Spinal cord (tissue), 10 donors: ENCODE data around the gene VWC2. TPM values are rescaled to one million over a fixed set of nuclear protein-coding genes. Genes with fewer than 3 reads are reported as not detected.
A peak's percentile ranks its signal among the peaks of the same experiment; 100 is the strongest.

Source experiments
- DNase-seq, 6 donors: peaks; one replicate each; pipeline versions ENCODE4 v3.0.0 to v3.0.0-alpha.2; 2013 to 2015; ENCODE audit warnings: low spot score in 6 of 6, low read depth in 4 of 6
- H3K27ac ChIP-seq: one replicate; pipeline ENCODE4 v1.5.1; 2013; ENCODE audit warnings: low read depth, low read length, control low read depth
- H3K27me3 ChIP-seq: one replicate; pipeline ENCODE4 v1.6.1; 2013; ENCODE audit warnings: low read length; ENCODE audit not compliant: control insufficient read depth, insufficient read depth
- H3K36me3 ChIP-seq: one replicate; pipeline ENCODE4 v1.6.1; 2013; ENCODE audit warnings: low read length; ENCODE audit not compliant: control insufficient read depth, insufficient read depth
- H3K4me1 ChIP-seq: one replicate; pipeline ENCODE4 v1.6.1; 2013; ENCODE audit warnings: low read length; ENCODE audit not compliant: control insufficient read depth, insufficient read depth
- H3K4me3 ChIP-seq: one replicate; pipeline ENCODE4 v1.5.1; 2013; ENCODE audit warnings: low read depth, low read length, control low read depth
- H3K9me3 ChIP-seq: one replicate; pipeline ENCODE4 v1.6.1; 2013; ENCODE audit warnings: low read length; ENCODE audit not compliant: control insufficient read depth, insufficient read depth
- WGBS: methylation state at CpG from one replicate; pipeline ENCODE4 v1.1.5; 2013; ENCODE audit warnings: missing lambda C conversion rate; ENCODE audit not compliant: insufficient coverage; 5-methylcytosine and 5-hydroxymethylcytosine counted together
- polyA plus RNA-seq, 2 donors: library from polyadenylated mRNA; unstranded; fragments of 120-200 nt; gene quantifications; one replicate each; pipeline ENCODE4 v1.2.1, GENCODE V29; 2013; ENCODE audit not compliant: insufficient read length in 2 of 2
- total RNA-seq, 2 donors: library from RNA; depleted of rRNA in 1 of 2; stranded (reverse); fragments of 120-200 nt in 1 of 2; fragments of >200 nt in 1 of 2; gene quantifications; one replicate each; pipeline versions ENCODE4 v1.2.3 to v1.2.4, GENCODE V29; 2013 to 2014
- donor health status: healthy.

Gene VWC2
- total and polyA plus RNA-seq, 4 donors, result 2.4 to 12.1 (median 7.9) TPM

DNA sequence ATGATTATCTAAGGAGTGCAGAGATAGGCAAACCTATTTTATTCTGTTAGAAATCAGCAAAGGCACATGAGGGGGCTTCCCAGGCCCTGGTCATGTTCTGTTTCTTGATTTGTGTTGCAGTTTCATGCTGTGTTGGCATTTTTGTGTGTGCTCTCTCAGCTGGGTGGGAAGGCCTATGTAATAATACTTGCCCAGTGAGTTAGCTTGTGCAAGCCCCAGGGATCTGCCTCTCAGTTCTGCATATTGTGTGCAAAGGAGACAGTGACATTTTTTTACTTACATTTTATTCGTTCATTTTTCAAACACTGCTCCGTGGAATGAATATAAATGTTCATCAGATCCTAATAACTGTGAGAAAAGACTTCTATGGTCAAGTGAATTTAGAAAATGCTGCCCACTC is 119.0 kb downstream of the VWC2 start:
- no CpG with 5 or more reads among the region's 2 CpGs for WGBS
- H3K27me3 ChIP-seq, result no peaks in the 10 kb centered on the region
- no peaks in the 10 kb centered on the region for H3K36me3 ChIP-seq
- no peaks in the 10 kb centered on the region for H3K4me1 ChIP-seq
- no peak overlapping the region for H3K4me3 ChIP-seq
- no peaks in the 10 kb centered on the region for H3K9me3 ChIP-seq
- no peak overlapping the region for H3K27ac ChIP-seq
- peak in 2 of 6 donors; percentile 20 to 54 for DNase-seq

DNA sequence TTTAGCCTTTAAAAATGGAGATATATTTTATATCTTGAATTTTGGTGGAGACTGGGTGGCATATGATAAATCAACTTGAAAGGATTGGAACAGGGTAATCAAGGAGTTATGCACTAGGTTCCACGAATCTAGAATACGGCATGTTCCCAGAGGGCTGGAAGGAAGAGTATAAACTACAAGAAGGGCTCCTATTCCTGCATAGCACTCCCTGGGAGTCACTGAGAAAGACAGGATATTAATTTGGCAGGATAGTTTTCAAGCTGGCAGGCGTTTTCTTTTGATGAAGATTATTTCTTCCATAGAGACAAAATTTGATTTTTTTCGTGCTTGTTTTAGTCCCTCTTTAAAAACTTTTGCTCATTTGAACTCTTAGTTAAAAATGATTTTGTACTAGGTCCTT is 119.7 kb downstream of the VWC2 start:
- no peaks in the 10 kb centered on the region for H3K36me3 ChIP-seq
- H3K27ac ChIP-seq, result no peak overlapping the region
- no peaks in the 10 kb centered on the region for H3K27me3 ChIP-seq
- H3K4me3 ChIP-seq, result no peak overlapping the region
- no peaks in the 10 kb centered on the region for H3K9me3 ChIP-seq
- WGBS, result 74% methylated on average over 2 of the region's 4 CpGs
- DNase-seq, result no peak
- H3K4me1 ChIP-seq, result no peaks in the 10 kb centered on the region

DNA sequence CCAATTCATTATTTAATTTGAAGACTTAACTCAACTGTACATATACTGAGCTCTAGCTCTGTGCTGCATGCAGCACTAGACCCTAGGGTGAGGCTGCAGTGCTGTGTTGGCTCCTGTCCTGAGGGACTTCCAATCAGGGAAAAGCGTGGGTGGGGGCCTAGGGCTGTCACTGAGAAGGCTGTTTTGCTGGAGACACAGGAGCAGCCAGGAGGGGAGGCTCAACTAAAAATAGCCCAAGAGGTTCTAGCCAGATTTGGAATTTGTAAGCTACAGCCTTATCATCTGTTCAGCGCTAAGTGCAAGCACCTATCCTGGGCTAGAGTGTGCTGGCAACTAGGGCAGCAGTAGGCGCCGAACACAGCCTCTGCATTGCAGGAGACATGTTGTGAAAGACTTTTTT is 121.1 kb downstream of the VWC2 start:
- no peaks in the 10 kb centered on the region for H3K4me1 ChIP-seq
- H3K27ac ChIP-seq, result no peak overlapping the region
- H3K27me3 ChIP-seq, result no peaks in the 10 kb centered on the region
- WGBS, result 87% methylated on average over 4 of the region's 4 CpGs
- no peak overlapping the region for H3K4me3 ChIP-seq
- H3K36me3 ChIP-seq, result no peaks in the 10 kb centered on the region
- no peaks in the 10 kb centered on the region for H3K9me3 ChIP-seq
- no peak for DNase-seq

DNA sequence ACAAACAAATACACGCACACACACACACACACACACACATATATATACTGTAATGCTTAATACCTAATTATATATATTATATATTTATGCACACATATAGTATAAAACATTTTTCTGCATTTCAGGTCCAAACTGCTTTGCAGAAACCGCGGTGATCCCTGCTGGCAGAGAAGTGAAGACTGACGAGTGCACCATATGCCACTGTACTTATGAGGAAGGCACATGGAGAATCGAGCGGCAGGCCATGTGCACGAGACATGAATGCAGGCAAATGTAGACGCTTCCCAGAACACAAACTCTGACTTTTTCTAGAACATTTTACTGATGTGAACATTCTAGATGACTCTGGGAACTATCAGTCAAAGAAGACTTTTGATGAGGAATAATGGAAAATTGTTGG is 138.5 kb downstream of the VWC2 start:
- 90% methylated on average over 3 of the region's 8 CpGs for WGBS
- peak in 2 of 6 donors; percentile 37 to 80 for DNase-seq
- no peak overlapping the region for H3K4me3 ChIP-seq
- H3K27ac ChIP-seq, result no peak overlapping the region
- H3K9me3 ChIP-seq, result no peaks in the 10 kb centered on the region
- H3K4me1 ChIP-seq, result no peaks in the 10 kb centered on the region
- no peaks in the 10 kb centered on the region for H3K36me3 ChIP-seq
- H3K27me3 ChIP-seq, result no peaks in the 10 kb centered on the region

DNA sequence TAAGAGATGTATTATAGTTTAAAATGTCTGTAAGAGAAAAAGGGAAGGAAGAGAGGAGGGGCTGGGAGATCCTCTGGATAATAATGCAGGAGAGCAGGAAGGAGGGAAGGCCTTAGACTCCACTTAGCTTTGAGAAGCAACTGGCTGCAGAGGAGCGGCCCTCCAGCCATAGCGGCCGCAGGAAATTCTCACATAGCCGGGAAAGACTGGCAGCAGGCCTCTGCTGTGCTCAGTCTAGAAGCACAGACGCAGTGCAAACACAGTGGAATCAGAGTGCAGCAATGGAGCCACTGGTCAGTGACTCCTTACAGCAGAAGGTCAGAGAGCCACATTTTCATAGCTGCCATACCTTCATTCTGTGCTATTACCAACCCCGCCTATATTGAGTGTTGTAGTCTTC is 153.3 kb downstream of the VWC2 start:
- no peak for DNase-seq
- no peaks in the 10 kb centered on the region for H3K4me1 ChIP-seq
- H3K27me3 ChIP-seq, result no peaks in the 10 kb centered on the region
- H3K36me3 ChIP-seq, result no peaks in the 10 kb centered on the region
- no peak overlapping the region for H3K4me3 ChIP-seq
- H3K27ac ChIP-seq, result no peak overlapping the region
- 91% methylated on average over 5 of the region's 6 CpGs for WGBS
- peaks cover 1% of the 10 kb centered on the region for H3K9me3 ChIP-seq

DNA sequence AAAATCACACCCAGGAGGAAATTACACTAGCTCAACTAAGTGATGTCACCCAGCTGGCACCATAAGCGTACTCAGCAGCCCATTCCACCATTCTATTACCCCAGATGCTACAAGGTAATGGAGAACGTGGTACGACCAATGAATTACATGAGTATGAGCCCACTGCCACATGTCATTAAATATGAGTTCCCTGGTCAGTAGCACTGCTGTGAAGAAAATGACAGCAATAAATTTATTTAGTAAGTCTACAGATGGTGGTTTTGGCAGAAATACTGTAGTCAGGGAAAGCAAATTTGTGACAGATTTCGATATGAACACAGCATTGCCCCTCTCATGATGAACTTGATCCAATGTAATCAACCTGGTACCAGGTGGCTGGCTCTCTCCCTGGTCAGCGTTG is 154.2 kb downstream of the VWC2 start:
- Histone ChIP-seq H3K9me3 (peaks cover 6% of the 10 kb centered on the region), H3K4me1 (no peaks in the 10 kb centered on the region), H3K36me3 (no peaks in the 10 kb centered on the region), H3K27ac (no peak overlapping the region), H3K27me3 (no peaks in the 10 kb centered on the region), H3K4me3 (no peak overlapping the region)
- DNase-seq, result peak in 2 of 6 donors; percentile 14 to 62
- 79% methylated on average over 2 of the region's 5 CpGs for WGBS

DNA sequence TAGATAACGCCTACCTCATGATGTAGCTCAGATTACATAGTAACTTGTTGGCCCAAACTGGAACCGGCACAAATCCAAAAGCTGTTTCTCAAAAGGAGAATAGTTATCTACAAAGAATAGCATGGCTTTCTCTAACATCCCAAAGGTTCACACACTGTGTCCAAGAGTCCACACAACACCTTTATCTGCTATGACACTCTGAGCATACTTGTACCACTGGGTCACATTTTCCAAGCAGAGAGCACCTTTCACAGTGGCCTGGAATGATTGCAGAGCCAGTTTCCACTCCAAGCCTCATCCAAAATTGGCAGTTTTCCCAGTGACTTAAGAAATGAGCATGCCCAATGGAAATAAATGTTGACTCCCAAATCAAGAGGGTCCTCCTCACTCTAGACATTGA is 155.3 kb downstream of the VWC2 start:
- no peak overlapping the region for H3K27ac ChIP-seq
- WGBS, result 90% methylated on average over 2 of the region's 2 CpGs

DNA sequence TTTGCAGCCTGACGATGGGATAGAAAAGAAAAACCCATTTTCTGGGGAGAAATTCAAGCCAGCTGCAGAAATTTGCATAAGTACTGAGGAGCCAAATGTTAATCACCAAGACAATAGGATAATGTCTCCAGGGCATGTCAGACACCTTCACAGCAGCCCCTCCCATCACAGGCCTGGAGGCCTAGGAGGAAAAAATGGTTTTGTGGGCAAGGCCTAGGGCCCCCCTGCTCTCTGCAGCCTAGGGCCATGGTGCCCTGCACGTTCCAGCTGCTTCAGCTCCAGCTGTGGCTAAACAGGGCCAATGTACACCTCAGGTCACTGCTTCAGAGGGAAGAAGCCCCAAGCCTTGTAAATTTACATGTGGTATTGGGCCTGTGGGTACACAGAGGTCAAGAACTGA is 158.2 kb downstream of the VWC2 start:
- Histone ChIP-seq H3K27me3 (no peaks in the 10 kb centered on the region), H3K4me1 (no peaks in the 10 kb centered on the region), H3K36me3 (no peaks in the 10 kb centered on the region), H3K4me3 (no peak overlapping the region), H3K9me3 (peaks cover 6% of the 10 kb centered on the region), H3K27ac (no peak overlapping the region)
- no peak for DNase-seq
- WGBS, result 93% methylated on average over 2 of the region's 2 CpGs

More for the DNA sequence above, 155.3 kb downstream of the VWC2 start:
- peaks cover 6% of the 10 kb centered on the region for H3K9me3 ChIP-seq
- no peaks in the 10 kb centered on the region for H3K27me3 ChIP-seq
- H3K4me1 ChIP-seq, result no peaks in the 10 kb centered on the region
- DNase-seq, result no peak
- no peak overlapping the region for H3K4me3 ChIP-seq
- no peaks in the 10 kb centered on the region for H3K36me3 ChIP-seq

DNA sequence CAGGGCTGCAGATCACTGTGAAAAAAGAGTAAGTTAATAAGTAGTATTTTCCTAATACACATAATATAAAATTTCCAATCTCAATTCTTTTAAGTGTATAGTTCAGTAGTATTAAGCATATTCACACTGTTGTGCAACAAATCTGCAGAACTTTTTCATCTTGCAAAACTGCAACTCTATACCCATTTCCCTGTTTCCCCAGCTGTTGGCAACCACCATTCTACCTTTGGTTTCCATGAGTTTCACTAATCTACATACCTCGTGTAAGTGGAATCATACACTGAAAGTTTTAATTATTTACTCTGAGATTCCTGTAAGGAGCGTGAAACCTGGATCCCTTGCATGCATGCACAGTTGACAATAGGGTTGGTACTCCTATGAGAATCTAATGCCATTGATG is 164.2 kb downstream of the VWC2 start:
- H3K27me3 ChIP-seq, result no peaks in the 10 kb centered on the region
- no peak for DNase-seq
- no peaks in the 10 kb centered on the region for H3K36me3 ChIP-seq
- H3K9me3 ChIP-seq, result peaks cover 1% of the 10 kb centered on the region
- no peak overlapping the region for H3K27ac ChIP-seq
- 100% methylated on average over 1 of the region's 2 CpGs for WGBS
- no peak overlapping the region for H3K4me3 ChIP-seq
- H3K4me1 ChIP-seq, result no peaks in the 10 kb centered on the region
